Loucy (cell line): ENCODE results near the gene SKAP2.

ENCODE experiments used
- H2AFZ ChIP-seq: fragments of 200-600 bp; sonication (generic); 2 replicates; pipeline ENCODE4 v1.6.0; 2016; ENCODE audit warnings: antibody characterized with exemption, mild to moderate bottlenecking, low read length, moderate library complexity
- H3F3A ChIP-seq: fragments of 200-600 bp; 2 replicates; pipeline ENCODE4 v1.6.0; 2016; ENCODE audit warnings: antibody characterized with exemption, low read depth, mild to moderate bottlenecking
- H3K27me3 ChIP-seq: fragments of 200-600 bp; sonication (generic); 2 replicates; pipeline ENCODE4 v1.6.1; 2014; ENCODE audit warnings: low read length, mild to moderate bottlenecking; ENCODE audit not compliant: insufficient read depth, poor library complexity, severe bottlenecking
- H3K36me3 ChIP-seq: fragments of 200-600 bp; sonication (generic); 2 replicates; pipeline ENCODE4 v1.6.1; 2016; ENCODE audit warnings: low read length; ENCODE audit not compliant: insufficient read depth
- H3K4me1 ChIP-seq: fragments of 200-600 bp; sonication (generic); 2 replicates; pipeline ENCODE4 v1.5.1; 2014; ENCODE audit warnings: low read length, mild to moderate bottlenecking; ENCODE audit not compliant: insufficient read depth, poor library complexity, severe bottlenecking
- H3K4me2 ChIP-seq: fragments of 200-600 bp; sonication (generic); 2 replicates; pipeline ENCODE4 v1.6.0; 2014; ENCODE audit warnings: antibody characterized with exemption, low read length, low read depth, mild to moderate bottlenecking; ENCODE audit not compliant: poor library complexity, severe bottlenecking
- H3K4me3 ChIP-seq: fragments of 200-600 bp; sonication (generic); 2 replicates; pipeline ENCODE4 v1.5.1; 2014; ENCODE audit warnings: low read length, mild to moderate bottlenecking, mixed read lengths; ENCODE audit not compliant: poor library complexity, severe bottlenecking
- H3K79me2 ChIP-seq: fragments of 200-600 bp; sonication (generic); 2 replicates; pipeline ENCODE4 v1.6.1; 2014; ENCODE audit warnings: low read length; ENCODE audit not compliant: insufficient read depth
- H3K9ac ChIP-seq: fragments of 200-600 bp; sonication (generic); 2 replicates; pipeline ENCODE4 v1.6.0; 2014; ENCODE audit warnings: mild to moderate bottlenecking, low read depth, low read length, moderate library complexity; ENCODE audit not compliant: poor library complexity, severe bottlenecking
- H3K9me2 ChIP-seq: fragments of 200-600 bp; sonication (generic); replicated peaks from 2 replicates; pipeline ENCODE4 v1.6.1; 2016; ENCODE audit warnings: low read depth, low read length, mixed read lengths
- H3K9me3 ChIP-seq: fragments of 200-600 bp; sonication (generic); 2 replicates; pipeline ENCODE4 v1.6.1; 2014; ENCODE audit warnings: mild to moderate bottlenecking, antibody characterized with exemption, low read length, low read depth; ENCODE audit not compliant: insufficient read depth
- H4K20me1 ChIP-seq: fragments of 200-600 bp; sonication (generic); 2 replicates; pipeline ENCODE4 v1.6.0; 2014; ENCODE audit warnings: antibody characterized with exemption, low read length, mild to moderate bottlenecking; ENCODE audit not compliant: insufficient read depth, poor library complexity, severe bottlenecking
- CTCF ChIP-seq: fragments of 200-600 bp; sonication (generic); conservative IDR thresholded peaks from 2 replicates; pipeline ENCODE4 v1.5.1; 2014; ENCODE audit warnings: mild to moderate bottlenecking, antibody characterized with exemption, low read length
- EZH2phosphoT487 ChIP-seq: fragments of 200-600 bp; IDR thresholded peaks from 2 replicates; pipeline ENCODE4 v1.6.1; 2018; ENCODE audit warnings: antibody characterized with exemption, mild to moderate bottlenecking, moderate library complexity, borderline replicate concordance

The SKAP2 gene

GRCh38 chr7:26698806-26699205 is 165.6 kb downstream of the SKAP2 start:
- H2AFZ ChIP-seq: no peak overlapping the region
- no peak overlapping the region for H3K4me2 ChIP-seq
- H3K9me3 ChIP-seq: no peaks in the 10 kb centered on the region
- H3K4me1 ChIP-seq: peaks cover 13% of the 10 kb centered on the region
- H4K20me1 ChIP-seq: no peaks in the 10 kb centered on the region
- no peak for TF ChIP-seq CTCF
- TF ChIP-seq EZH2phosphoT487: no peak
- H3K9me2 ChIP-seq: no peaks in the 10 kb centered on the region
- no peaks in the 10 kb centered on the region for H3K79me2 ChIP-seq
- H3K36me3 ChIP-seq: no peaks in the 10 kb centered on the region
- H3K27me3 ChIP-seq: no peaks in the 10 kb centered on the region
- H3K4me3 ChIP-seq: no peak overlapping the region
- no peaks in the 10 kb centered on the region for H3F3A ChIP-seq
- no peak overlapping the region for H3K9ac ChIP-seq

- Histone ChIP-seq H3K79me2 (no peaks in the 10 kb centered on the region), H3F3A (no peaks in the 10 kb centered on the region), H3K9ac (no peak overlapping the region), H3K9me2 (no peaks in the 10 kb centered on the region), H3K36me3 (no peaks in the 10 kb centered on the region), H3K9me3 (no peaks in the 10 kb centered on the region), H3K4me3 (no peak overlapping the region), H2AFZ (no peak overlapping the region), H3K4me1 (peaks cover 13% of the 10 kb centered on the region), H3K27me3 (no peaks in the 10 kb centered on the region), H3K4me2 (no peak overlapping the region), H4K20me1 (no peaks in the 10 kb centered on the region)
- no peak for TF ChIP-seq EZH2phosphoT487
- TF ChIP-seq CTCF: no peak
Observed at GRCh38 chr7:26698194-26698593, 166.2 kb downstream of the SKAP2 start.

- Histone ChIP-seq H3K9me2 (no peaks in the 10 kb centered on the region), H2AFZ (no peak overlapping the region), H3K36me3 (no peaks in the 10 kb centered on the region), H4K20me1 (no peaks in the 10 kb centered on the region), H3K27me3 (no peaks in the 10 kb centered on the region), H3K4me2 (no peak overlapping the region), H3F3A (no peaks in the 10 kb centered on the region), H3K9ac (no peak overlapping the region), H3K9me3 (no peaks in the 10 kb centered on the region), H3K4me3 (no peak overlapping the region), H3K4me1 (peaks cover 23% of the 10 kb centered on the region), H3K79me2 (no peaks in the 10 kb centered on the region)
- TF ChIP-seq EZH2phosphoT487 (no peak), CTCF (no peak)
Observed at GRCh38 chr7:26696978-26697377, 167.4 kb downstream of the SKAP2 start.
